Heart right ventricle (tissue), 16 donors: ENCODE results near the gene HDAC10. TPM values are rescaled to one million over a fixed set of nuclear protein-coding genes. Genes with fewer than 3 reads are reported as not detected.
A peak's percentile ranks its signal among the peaks of the same experiment; 100 is the strongest.
"Not testable (repeated sequence)": the region's sequence is repeated elsewhere in the genome, so short reads cannot be mapped to it uniquely, and the experiment has no call there.

Source experiments
- ATAC-seq, 8 donors: fragments of 200-7000 bp; cut with Tn5 transposase; one replicate each; pipeline ENCODE4 v1.9.1; 2020; ENCODE audit warnings: mild to moderate bottlenecking in 8 of 8, moderate library complexity in 8 of 8, moderate number of reproducible peaks in 1 of 8
- DNase-seq, 2 donors: peaks; one replicate each; pipeline ENCODE4 v3.0.0-alpha.2; 2020
- H3K27ac ChIP-seq, 10 donors: fragments of 200-600 bp; sonication (generic) in 2 of 10; one replicate each; pipeline versions ENCODE4 v1.5.0 to v1.8.0; 2020 to 2022; ENCODE audit warnings: mild to moderate bottlenecking in 3 of 10
- H3K27me3 ChIP-seq, 7 donors: fragments of 200-600 bp; one replicate each; pipeline ENCODE4 v1.8.0; 2021 to 2022; ENCODE audit warnings: mild to moderate bottlenecking in 2 of 7
- H3K36me3 ChIP-seq, 9 donors: fragments of 200-600 bp; sonication (generic) in 1 of 9; one replicate each; pipeline versions ENCODE4 v1.5.0 to v1.8.0; 2020 to 2022; ENCODE audit warnings: mild to moderate bottlenecking in 2 of 9
- H3K4me1 ChIP-seq, 9 donors: fragments of 200-600 bp; sonication (generic) in 1 of 9; one replicate each; pipeline versions ENCODE4 v1.5.0 to v1.8.0; 2020 to 2022; ENCODE audit warnings: mild to moderate bottlenecking in 4 of 9
- H3K4me3 ChIP-seq, 10 donors: fragments of 200-600 bp; sonication (generic) in 2 of 10; one replicate each; pipeline versions ENCODE4 v1.5.0 to v1.8.0; 2020 to 2022; ENCODE audit warnings: mild to moderate bottlenecking in 7 of 10, moderate library complexity in 2 of 10
- H3K9me3 ChIP-seq, 11 donors: fragments of 200-600 bp in 10 of 11; sonication (generic) in 2 of 11; one replicate each; pipeline versions ENCODE4 v1.5.0 to v1.8.0; 2013 to 2022; ENCODE audit warnings: mild to moderate bottlenecking in 2 of 11, control low read depth in 1 of 11, moderate library complexity in 1 of 11
- CTCF ChIP-seq, 9 donors: fragments of 200-600 bp; sonication (generic) in 2 of 9; IDR thresholded peaks; one replicate each; pipeline versions ENCODE4 v1.5.0 to v1.8.0; 2021 to 2022; ENCODE audit warnings: antibody characterized with exemption in 9 of 9, mild to moderate bottlenecking in 5 of 9, moderate library complexity in 1 of 9
- WGBS, 2 donors: extraction: QIAGEN DNeasy Blood & Tissue Kit; methylation state at CpG; one replicate each; pipeline ENCODE4 v1.1.7; 2013; ENCODE audit warnings: inconsistent platforms in 1 of 2; 5-methylcytosine and 5-hydroxymethylcytosine counted together
- intact Hi-C, 10 donors: fragments of 100-400 bp; cut with DNase I; formaldehyde crosslinking; loops; one replicate each; pipeline versions ENCODE4 v1.11.1 to v1.14.2; 2022
- polyA plus RNA-seq, 2 donors: library from polyadenylated mRNA; stranded (reverse); fragments of 200-250 nt; gene quantifications; one replicate each; pipeline ENCODE4 v1.2.3, GENCODE V29; 2013
- total RNA-seq, 10 donors: library from RNA; stranded (reverse); fragmentation: NEBNext Ultra II Directional in 3 of 10; extraction: Animal tissue kit (Norgen Biotek cat#: 25700) in 3 of 10; gene quantifications; one replicate each; pipeline versions ENCODE4 v1.2.1 to v1.2.4, GENCODE V29; 2021 to 2023
- donor health status: Arrhythmogenic right ventricular cardiomyopathy.
- donor health status: ischemic (EF 13 %, LVEDD 7.1; RV severe dilation, severe dysfunction).
- donor health status: healthy with polysubstance abuse.
- donor health status: DM: no; HTN: yes; CAD: no.
- donor health status: DM: no; HTN: no; CAD: no.
- donor health status: ischemic (EF 25% LVEDD 6.9; RV normal size, moderate dysfunction).
- donor health status: ischemic (EF 25% LVEDD 5.7; RV mildly dilated, moderate dysfunction).
- donor health status: healthy.
- donor health status: DM: yes; HTN: yes; CAD: no.
- donor health status: Ischemic cardiomyopathy.
- donor health status: ischemic (EF 35%, LVEDD 5.7; RV mildly dilated, moderate dysfunction).
- donor health status: nonischemic (EF 11% LVEDD 7.7; RV severe dilation, severe dysfunction).
- donor health status: DM: yes; HTN: yes; CAD: no.
- donor health status: PGD.
- donor health status: ischemic (EF 29% LVEDD 5.4; RV normal size, mild dysfunction).
- donor health status: nonischemic (EF 23%, LVEDD 6.1; RV moderate dilation, normal function).

HDAC10 gene
- total and polyA plus RNA-seq, 12 donors = 7.1 to 20.3 (median 10.3) TPM

- WGBS, 2 donors = 90 to 91% methylated on average over 45 of the region's 45 CpGs
- no peak for DNase-seq
- Histone ChIP-seq H3K27ac (peak overlapping the region; percentile 8 to 72 (median 40)), H3K36me3 (peaks cover 0 to 73% (median 30%) of the 10 kb centered on the region in 9 donors), H3K4me3 (no peak overlapping the region), H3K27me3 (no peaks in the 10 kb centered on the region), H3K9me3 (no peaks in the 10 kb centered on the region), H3K4me1 (peaks cover 14 to 52% (median 37%) of the 10 kb centered on the region in 9 donors)
- ATAC-seq = no peak
- TF ChIP-seq CTCF (IDR thresholded peaks at IDR 0.05) = no peak
- intact Hi-C loops = loop anchor here in 5 of 10 donors (2.0 to 10.0 kb wide), 4 partner anchors 54 to 279 kb away; no protein-coding TSS in a partner anchor
Measured at GRCh38 chr22:50205781-50206569, 45.1 kb downstream of the HDAC10 start.

- peaks cover 0 to 63% (median 21%) of the 10 kb centered on the region in 9 donors for H3K36me3 ChIP-seq
- H3K9me3 ChIP-seq, DNase-seq, ATAC-seq, H3K27me3 ChIP-seq: not testable (repeated sequence)
- H3K27ac ChIP-seq = peak overlapping the region in 1 of 10 donors; percentile 43
- 91% methylated on average over 9 of the region's 9 CpGs for WGBS, 2 donors
- peaks cover 14 to 55% (median 39%) of the 10 kb centered on the region in 9 donors for H3K4me1 ChIP-seq
- intact Hi-C loops = loop anchor here in 4 of 10 donors (5.0 to 10.0 kb wide), 3 partner anchors 53 to 278 kb away; no protein-coding TSS in a partner anchor
- H3K4me3 ChIP-seq = peak overlapping the region in 1 of 10 donors; percentile 2
Measured at GRCh38 chr22:50204998-50205397, 46.1 kb downstream of the HDAC10 start.

GRCh38 chr22:50204571-50204970 is 46.5 kb downstream of the HDAC10 start:
- no peaks in the 10 kb centered on the region for H3K9me3 ChIP-seq
- peak overlapping the region in 1 of 10 donors; percentile 43 for H3K27ac ChIP-seq
- 94 to 96% methylated on average over 7 of the region's 7 CpGs for WGBS, 2 donors
- no peak for ATAC-seq
- intact Hi-C loops = loop anchor here in 2 of 10 donors (10.0 kb wide), 1 partner anchor 270 kb away; no protein-coding TSS in a partner anchor
- H3K36me3 ChIP-seq = peaks cover 0 to 61% (median 21%) of the 10 kb centered on the region in 9 donors
- H3K27me3 ChIP-seq = no peaks in the 10 kb centered on the region
- no peak for DNase-seq
- peak overlapping the region in 1 of 10 donors; percentile 2 for H3K4me3 ChIP-seq
- peaks cover 16 to 58% (median 44%) of the 10 kb centered on the region in 9 donors for H3K4me1 ChIP-seq
- TF ChIP-seq CTCF (IDR thresholded peaks at IDR 0.05) = no peak

GRCh38 chr22:50203288-50203687 is 47.8 kb downstream of the HDAC10 start:
- DNase-seq = no peak

More at GRCh38 chr22:50203288-50203687, 47.8 kb downstream of the HDAC10 start:
- ATAC-seq = no peak
- WGBS, 2 donors = 97 to 98% methylated on average over 1 of the region's 1 CpG
- H3K27me3 ChIP-seq = no peaks in the 10 kb centered on the region
- H3K36me3 ChIP-seq = peaks cover 0 to 57% (median 19%) of the 10 kb centered on the region in 9 donors
- intact Hi-C loops = loop anchor here in 2 of 10 donors (10.0 kb wide), 1 partner anchor 268 kb away; no protein-coding TSS in a partner anchor
- H3K4me1 ChIP-seq = peaks cover 16 to 57% (median 47%) of the 10 kb centered on the region in 9 donors
- no peak for TF ChIP-seq CTCF (IDR thresholded peaks at IDR 0.05)
- H3K4me3 ChIP-seq = no peak overlapping the region
- no peaks in the 10 kb centered on the region for H3K9me3 ChIP-seq
- no peak overlapping the region for H3K27ac ChIP-seq
